A549 (cell line): ENCODE measurements around the gene CITED4. TPM values are rescaled to one million over a fixed set of nuclear protein-coding genes. Genes with fewer than 3 reads are reported as not detected.
A peak's percentile ranks its signal among the peaks of the same experiment; 100 is the strongest.

Experiments used
- ATAC-seq, 2 experiments: fragments of 200-7000 bp in 1 of 2; fragments of >200 bp in 1 of 2; cut with Nextera tagmentation in 1 of 2; cut with Tn5 transposase in 1 of 2; 3 replicates each; pipeline versions ENCODE4 v1.8.0 to v1.9.1; 2018 to 2020; ENCODE audit warnings: mild to moderate bottlenecking in 1 of 2, moderate library complexity in 1 of 2
- CTCF ChIA-PET: fragments of 300-600 bp; sonication (Branson Sonifier 250); formaldehyde crosslinking; extraction: SDS; loops from one replicate; lab custom pipeline; 2021; ENCODE audit warnings: antibody characterized with exemption, inconsistent platforms; lab: Yijun Ruan, JAX
- POLR2A ChIA-PET: fragments of 350-600 bp; formaldehyde crosslinking; extraction: SDS; loops from one replicate; lab custom pipeline; 2021; ENCODE audit warnings: antibody characterized with exemption, inconsistent platforms; lab: Yijun Ruan, JAX
- DNase-seq, 2 experiments: peaks; one replicate each; pipeline versions ENCODE4 v3.0.0 to v3.0.0-alpha.2; 2011 to 2016; ENCODE audit warnings: low read depth in 1 of 2, low spot score in 1 of 2
- FAIRE-seq: peaks from 2 replicates; lab custom pipeline; 2011; peaks lifted over from hg19 to GRCh38; lab: Jason Lieb, UNC
- H3K27ac ChIP-seq, 2 experiments: fragments of >200 bp; sonication (Bioruptor Twin); formaldehyde crosslinking; 3 replicates each; pipeline ENCODE4 v1.5.1; 2016 to 2017
- H3K4me1 ChIP-seq: fragments of >200 bp; sonication (Bioruptor Twin); formaldehyde crosslinking; 3 replicates; pipeline ENCODE4 v1.6.1; 2016
- H3K4me2 ChIP-seq: fragments of >200 bp; sonication (Bioruptor Twin); formaldehyde crosslinking; 3 replicates; pipeline ENCODE4 v1.6.1; 2016
- H3K4me3 ChIP-seq: fragments of >200 bp; sonication (Bioruptor Twin); formaldehyde crosslinking; 3 replicates; pipeline ENCODE4 v1.5.1; 2016
- H3K9me3 ChIP-seq: fragments of >200 bp; sonication (Bioruptor Twin); formaldehyde crosslinking; 3 replicates; pipeline ENCODE4 v1.6.1; 2016
- EHMT2 ChIP-seq: fragments of 200-600 bp; sonication (generic); IDR thresholded peaks from 2 replicates; pipeline ENCODE4 v1.6.1; 2016; ENCODE audit warnings: antibody characterized with exemption, low read depth, mild to moderate bottlenecking, moderate library complexity
- EP300 ChIP-seq, 2 experiments: fragments of >200 bp; sonication (Bioruptor Twin); formaldehyde crosslinking; IDR thresholded peaks; 2 replicates in 1 of 2; 3 replicates in 1 of 2; pipeline ENCODE4 v1.6.1; 2016 to 2017
- FOSL2 ChIP-seq, 2 experiments: fragments of 450-650 bp in 1 of 2; fragments of >200 bp in 1 of 2; sonication (Bioruptor Twin) in 1 of 2; formaldehyde crosslinking; IDR thresholded peaks; 2 replicates each; pipeline versions ENCODE4 v1.5.0 to v1.6.1; 2016 to 2020; ENCODE audit warnings: mild to moderate bottlenecking in 1 of 2, moderate library complexity in 1 of 2
- FOXS1 ChIP-seq: fragments of 250-450 bp; sonication (Bioruptor Pico); IDR thresholded peaks from 2 replicates; pipeline ENCODE4 v1.5.0; 2020; ENCODE audit warnings: mild to moderate bottlenecking, moderate library complexity
- HEYL ChIP-seq: fragments of 250-450 bp; sonication (Bioruptor Pico); IDR thresholded peaks from 2 replicates; pipeline ENCODE4 v1.8.0; 2021; ENCODE audit warnings: mild to moderate bottlenecking, moderate library complexity
- HOXA7 ChIP-seq: fragments of 250-450 bp; sonication (Bioruptor Pico); IDR thresholded peaks from 2 replicates; pipeline ENCODE4 v1.5.0; 2020; ENCODE audit warnings: mild to moderate bottlenecking, moderate library complexity
- HOXB13 ChIP-seq: fragments of 250-450 bp; sonication (Bioruptor Pico); IDR thresholded peaks from 2 replicates; pipeline ENCODE4 v1.5.0; 2020; ENCODE audit warnings: low read depth, mild to moderate bottlenecking, moderate library complexity
- HOXB5 ChIP-seq: fragments of 250-450 bp; sonication (Bioruptor Pico); IDR thresholded peaks from 2 replicates; pipeline ENCODE4 v1.5.0; 2020; ENCODE audit warnings: mild to moderate bottlenecking, moderate library complexity
- JUN ChIP-seq, 2 experiments: fragments of >200 bp; sonication (Bioruptor Twin); formaldehyde crosslinking; IDR thresholded peaks; 2 replicates in 1 of 2; 3 replicates in 1 of 2; pipeline ENCODE4 v1.6.1; 2016 to 2017
- JUNB ChIP-seq: fragments of >200 bp; sonication (Bioruptor Twin); formaldehyde crosslinking; IDR thresholded peaks from 2 replicates; pipeline ENCODE4 v1.6.1; 2016
- KDM1A ChIP-seq: fragments of 200-600 bp; sonication (generic); IDR thresholded peaks from 2 replicates; pipeline ENCODE4 v1.6.1; 2016; ENCODE audit warnings: low read depth, mild to moderate bottlenecking
- MYC ChIP-seq: IDR thresholded peaks from 2 replicates; pipeline ENCODE4 v1.6.1; 2012; ENCODE audit warnings: mild to moderate bottlenecking, inconsistent platforms, low read length, improper control_type of control experiment, borderline replicate concordance
- NPAS2 ChIP-seq: fragments of 250-450 bp; sonication (Bioruptor Pico); IDR thresholded peaks from 2 replicates; pipeline ENCODE4 v1.8.0; 2022; ENCODE audit warnings: mild to moderate bottlenecking, moderate library complexity, borderline replicate concordance
- PBX3 ChIP-seq: IDR thresholded peaks from 2 replicates; pipeline ENCODE4 v1.6.1; 2012
- RAD21 ChIP-seq, 2 experiments: fragments of >200 bp in 1 of 2; sonication (Bioruptor Twin) in 1 of 2; formaldehyde crosslinking in 1 of 2; IDR thresholded peaks in 1 of 2; conservative IDR thresholded peaks in 1 of 2; 2 replicates in 1 of 2; 3 replicates in 1 of 2; pipeline ENCODE4 v1.6.1; 2012 to 2018; ENCODE audit warnings: inconsistent platforms in 1 of 2
- RARB ChIP-seq: fragments of 250-450 bp; sonication (Bioruptor Pico); IDR thresholded peaks from 2 replicates; pipeline ENCODE4 v1.8.0; 2021; ENCODE audit warnings: mild to moderate bottlenecking, moderate library complexity
- RCOR1 ChIP-seq: fragments of 150-350 bp; IDR thresholded peaks from 2 replicates; pipeline ENCODE4 v1.6.1; 2014; ENCODE audit warnings: antibody characterized with exemption, low read length, low read depth
- RFX5 ChIP-seq: fragments of 450-650 bp; IDR thresholded peaks from 2 replicates; pipeline ENCODE4 v1.7.1; 2014; ENCODE audit warnings: antibody characterized with exemption, mild to moderate bottlenecking, moderate library complexity
- SREBF2 ChIP-seq: fragments of 450-650 bp; IDR thresholded peaks from 2 replicates; pipeline ENCODE4 v1.6.1; 2014; ENCODE audit warnings: mild to moderate bottlenecking, moderate library complexity
- USF2 ChIP-seq: fragments of 450-650 bp; IDR thresholded peaks from 2 replicates; pipeline ENCODE4 v1.6.1; 2014; ENCODE audit warnings: antibody characterized with exemption
- WGBS: methylation state at CpG from one replicate; pipeline ENCODE4 v1.1.6; 2017; ENCODE audit errors: missing lambda C conversion rate; 5-methylcytosine and 5-hydroxymethylcytosine counted together
- polyA plus RNA-seq, 4 experiments: library from polyadenylated mRNA; depleted of rRNA in 3 of 4; stranded (reverse); fragments of >200 nt; fragmentation: RNase III in 1 of 4; extraction: RNeasy Plus Mini Kit Qiagen cat#74134 plus additional on column Dnase treatment in 1 of 4; gene quantifications; 2 replicates in 3 of 4; 3 replicates in 1 of 4; pipeline ENCODE4 v1.2.3, GENCODE V29; 2011 to 2017
- TF ChIP-seq, protein P1 (sequence below): fragments of >200 bp; sonication (Bioruptor Twin); formaldehyde crosslinking; IDR thresholded peaks from 3 replicates; pipeline ENCODE4 v1.5.1; 2016
- TF ChIP-seq, protein P2 (sequence below): fragments of 250-450 bp; sonication (Bioruptor Pico); IDR thresholded peaks from 2 replicates; pipeline ENCODE4 v1.5.0; 2020; ENCODE audit warnings: low read depth, mild to moderate bottlenecking, moderate library complexity

The CITED4 gene
- polyA plus RNA-seq, 2 of the 4 experiments (the other 2 are of a cell fraction), result 7.1 to 32.2 TPM

DNA sequence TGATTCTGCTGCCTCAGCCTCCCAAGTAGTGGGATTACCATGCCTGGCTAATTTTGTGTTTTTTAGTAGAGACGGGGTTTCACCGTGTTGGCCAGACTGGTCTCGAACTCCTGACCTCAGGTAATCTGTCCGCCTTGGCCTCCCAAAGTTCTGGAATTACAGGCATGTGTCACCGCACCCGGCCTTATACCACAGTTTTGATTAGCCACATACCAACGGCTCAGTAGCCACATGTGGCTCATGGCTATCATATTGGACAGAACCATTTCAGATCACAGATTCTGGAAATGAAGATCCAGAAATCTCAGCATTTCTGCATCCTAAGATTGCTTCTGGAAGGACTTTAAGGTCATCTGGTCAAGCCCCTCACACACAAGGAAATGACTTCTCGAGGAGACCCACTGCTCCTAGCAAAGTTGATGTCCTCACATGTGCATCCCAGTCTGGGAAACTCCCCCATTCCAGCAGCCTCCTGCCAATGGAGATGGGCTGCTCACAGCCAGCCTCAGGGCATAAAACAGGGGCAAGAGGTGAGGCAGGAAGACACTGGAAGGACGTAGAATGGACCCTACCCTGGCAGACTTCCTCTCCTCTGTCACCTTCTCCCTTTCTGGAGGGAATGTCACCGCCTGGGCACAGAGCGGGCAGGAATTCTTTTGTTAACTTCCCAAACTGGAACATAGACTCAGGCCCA, 17.5 kb upstream of the CITED4 start:
- TF ChIP-seq EHMT2 (no peak), SREBF2 (no peak), HEYL (CRISPR knock-in tag) (no peak), HOXB5 (CRISPR knock-in tag) (no peak), MYC (no peak)
- TF ChIP-seq, protein P1, sequence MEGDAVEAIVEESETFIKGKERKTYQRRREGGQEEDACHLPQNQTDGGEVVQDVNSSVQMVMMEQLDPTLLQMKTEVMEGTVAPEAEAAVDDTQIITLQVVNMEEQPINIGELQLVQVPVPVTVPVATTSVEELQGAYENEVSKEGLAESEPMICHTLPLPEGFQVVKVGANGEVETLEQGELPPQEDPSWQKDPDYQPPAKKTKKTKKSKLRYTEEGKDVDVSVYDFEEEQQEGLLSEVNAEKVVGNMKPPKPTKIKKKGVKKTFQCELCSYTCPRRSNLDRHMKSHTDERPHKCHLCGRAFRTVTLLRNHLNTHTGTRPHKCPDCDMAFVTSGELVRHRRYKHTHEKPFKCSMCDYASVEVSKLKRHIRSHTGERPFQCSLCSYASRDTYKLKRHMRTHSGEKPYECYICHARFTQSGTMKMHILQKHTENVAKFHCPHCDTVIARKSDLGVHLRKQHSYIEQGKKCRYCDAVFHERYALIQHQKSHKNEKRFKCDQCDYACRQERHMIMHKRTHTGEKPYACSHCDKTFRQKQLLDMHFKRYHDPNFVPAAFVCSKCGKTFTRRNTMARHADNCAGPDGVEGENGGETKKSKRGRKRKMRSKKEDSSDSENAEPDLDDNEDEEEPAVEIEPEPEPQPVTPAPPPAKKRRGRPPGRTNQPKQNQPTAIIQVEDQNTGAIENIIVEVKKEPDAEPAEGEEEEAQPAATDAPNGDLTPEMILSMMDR, result no peak
- FAIRE-seq, result no peak
- 88% methylated on average over 7 of the region's 11 CpGs for WGBS
- no peak for ATAC-seq
- H3K27ac ChIP-seq, result peak overlapping the region; percentile 48 to 78
- ChIA-PET POLR2A (interaction anchor here (0.9 kb wide), 1 partner anchor 17 kb away, joined by 3 read pairs; the partner anchor contains the start of gene CITED4), CTCF (no interaction called here)
- peaks cover 12% of the 10 kb centered on the region; the same call in 2 of the 3 replicates for H3K9me3 ChIP-seq
- H3K4me1 ChIP-seq, result peaks cover 44% of the 10 kb centered on the region
- H3K4me2 ChIP-seq, result no peak overlapping the region
- H3K4me3 ChIP-seq, result no peak overlapping the region
- no peak for DNase-seq

DNA sequence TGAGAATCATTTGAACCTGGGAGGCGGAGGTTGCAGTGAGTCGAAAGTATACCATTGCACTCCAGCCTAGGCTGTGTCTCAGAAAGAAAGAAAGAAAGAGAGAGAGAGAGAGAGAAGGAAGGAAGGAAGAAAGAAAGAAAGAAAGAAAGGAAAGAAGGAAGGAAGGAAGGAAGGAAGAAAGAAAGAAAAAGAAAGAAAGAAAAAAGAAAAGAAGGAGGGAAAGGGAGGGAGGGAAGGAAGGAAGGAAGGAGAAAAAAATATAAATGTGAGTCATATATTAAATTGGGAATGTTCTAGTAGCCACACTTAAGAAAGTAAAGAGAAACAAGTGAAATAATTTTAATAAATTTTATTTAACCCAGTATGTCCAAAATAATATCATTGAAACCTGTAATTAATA, 16.7 kb upstream of the CITED4 start:
- H3K4me2 ChIP-seq, result no peak overlapping the region
- H3K9me3 ChIP-seq, result peaks cover 12% of the 10 kb centered on the region; the same call in 2 of the 3 replicates
- peaks cover 44% of the 10 kb centered on the region for H3K4me1 ChIP-seq
- POLR2A ChIA-PET, result interaction anchor here (1.1 kb wide), 1 partner anchor 61 kb away, joined by 3 read pairs; no protein-coding TSS in a partner anchor
- TF ChIP-seq FOXS1 (CRISPR knock-in tag), result no peak
- no peak for FAIRE-seq
- WGBS, result 92% methylated on average over 2 of the region's 2 CpGs
- H3K4me3 ChIP-seq, result no peak overlapping the region
- CTCF ChIA-PET, result interaction anchor here (1.6 to 22.4 kb wide), 3 partner anchors 9 to 66 kb away, joined by 5 to 602 read pairs (median 15); partner anchors contain the start of gene CITED4
- peak overlapping the region; percentile 86 to 95; a peak in 5 of 6 replicates for H3K27ac ChIP-seq
- DNase-seq, result no peak
- ATAC-seq, result no peak

- DNase-seq, result peak in 1 of 2 experiments; percentile 77
- H3K4me1 ChIP-seq, result peaks cover 44% of the 10 kb centered on the region
Measured at GRCh38 chr1:40877698-40878097, 15.5 kb upstream of the CITED4 start.

More at GRCh38 chr1:40877698-40878097, 15.5 kb upstream of the CITED4 start:
- peak; percentile 52 for TF ChIP-seq USF2
- TF ChIP-seq, protein P2, sequence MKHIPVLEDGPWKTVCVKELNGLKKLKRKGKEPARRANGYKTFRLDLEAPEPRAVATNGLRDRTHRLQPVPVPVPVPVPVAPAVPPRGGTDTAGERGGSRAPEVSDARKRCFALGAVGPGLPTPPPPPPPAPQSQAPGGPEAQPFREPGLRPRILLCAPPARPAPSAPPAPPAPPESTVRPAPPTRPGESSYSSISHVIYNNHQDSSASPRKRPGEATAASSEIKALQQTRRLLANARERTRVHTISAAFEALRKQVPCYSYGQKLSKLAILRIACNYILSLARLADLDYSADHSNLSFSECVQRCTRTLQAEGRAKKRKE (CRISPR knock-in tag), result no peak
- no peak for TF ChIP-seq RCOR1
- peak in 1 of 2 experiments; percentile 20; a peak in 2 of 5 replicates for TF ChIP-seq EP300 (IDR thresholded peaks at IDR 0.05)
- TF ChIP-seq EHMT2, result no peak
- 0 out of 5 replicates have a peak, but pooled peaks of 1 of the 2 experiments have one; percentile 14 for TF ChIP-seq RAD21 (conservative IDR thresholded peaks at IDR 0.05 in 1 of 2, IDR thresholded peaks at IDR 0.05 in 1 of 2)
- TF ChIP-seq HOXA7 (CRISPR knock-in tag), result no peak
- TF ChIP-seq JUN (IDR thresholded peaks at IDR 0.05), result peak in 1 of 2 experiments; percentile 39; a peak in 2 of 5 replicates
- no peak for TF ChIP-seq KDM1A
- TF ChIP-seq NPAS2 (CRISPR knock-in tag), result no peak
- 0 out of 2 replicates have a peak, but pooled peaks have one; percentile 25 for TF ChIP-seq JUNB
- no peak for TF ChIP-seq MYC
- TF ChIP-seq FOSL2 (IDR thresholded peaks at IDR 0.05), result no peak
- no peak for TF ChIP-seq FOSL2 (CRISPR knock-in tag; IDR thresholded peaks at IDR 0.05)
- TF ChIP-seq RARB (CRISPR knock-in tag), result no peak
- TF ChIP-seq HOXB13 (CRISPR knock-in tag), result no peak
- no peak for TF ChIP-seq PBX3
- TF ChIP-seq RFX5, result no peak
- ChIA-PET POLR2A (interaction anchor here (1.1 to 2.0 kb wide), 3 partner anchors 9 to 62 kb away, joined by 3 to 8 read pairs (median 3); partner anchors contain the start of gene CITED4), CTCF (interaction anchor here (1.6 to 22.4 kb wide), 4 partner anchors 10 to 68 kb away, joined by 4 to 602 read pairs (median 10); partner anchors contain the start of gene CITED4)
- no peak overlapping the region for H3K4me3 ChIP-seq
- WGBS, result 0% methylated on average over 1 of the region's 4 CpGs
- no peak for FAIRE-seq
- H3K9me3 ChIP-seq, result peaks cover 12% of the 10 kb centered on the region; the same call in 2 of the 3 replicates
- H3K4me2 ChIP-seq, result peak overlapping the region; percentile 53; the same call in 2 of the 3 replicates
- ATAC-seq, result peak; percentile 62 to 73
- H3K27ac ChIP-seq, result peak overlapping the region; percentile 86 to 95
